B cell (primary cell): ENCODE data around the gene ZNF429. TPM values are rescaled to one million over a fixed set of nuclear protein-coding genes. Genes with fewer than 3 reads are reported as not detected.

Experiments
- ATAC-seq: fragments of 200-7000 bp; cut with Tn5 transposase; one replicate; pipeline ENCODE4 v1.10.0; 2021; ENCODE audit warnings: low read depth, mild to moderate bottlenecking, moderate number of reproducible peaks, moderate library complexity
- CTCF ChIA-PET: fragments of 350-600 bp; sonication (Branson Sonifier 250); formaldehyde crosslinking; loops from one replicate; lab custom pipeline; 2021; ENCODE audit warnings: antibody characterized with exemption, inconsistent platforms; lab: Charles Lee
- POLR2A ChIA-PET: fragments of 350-600 bp; sonication (Branson Sonifier 250); formaldehyde crosslinking; loops from one replicate; lab custom pipeline; 2021; ENCODE audit warnings: antibody characterized with exemption; lab: Charles Lee
- DNase-seq: peaks from one replicate; pipeline ENCODE4 v3.0.0; 2013
- H2AFZ ChIP-seq: 2 replicates; pipeline ENCODE4 v1.6.1; 2012; ENCODE audit warnings: mild to moderate bottlenecking, low read depth, low read length; ENCODE audit not compliant: insufficient read depth, poor library complexity, severe bottlenecking
- H3K27ac ChIP-seq, 2 donors: 1 replicate in 1 of 2; 2 replicates in 1 of 2; pipeline ENCODE4 v1.5.1; 2012 to 2013; ENCODE audit warnings: low read length in 2 of 2, mild to moderate bottlenecking in 2 of 2, moderate library complexity in 1 of 2
- H3K27me3 ChIP-seq, 4 experiments: fragments of 200-600 bp in 1 of 4; sonication (generic) in 1 of 4; replicated peaks in 1 of 4; 1 replicate in 2 of 4; 2 replicates in 2 of 4; pipeline versions ENCODE4 v1.6.1 to v1.7.0; 2013 to 2016; ENCODE audit warnings: low read length in 3 of 4, mild to moderate bottlenecking in 2 of 4, mixed read lengths in 1 of 4, moderate library complexity in 1 of 4; ENCODE audit not compliant: insufficient read depth in 4 of 4, control insufficient read depth in 3 of 4; ENCODE audit errors: control extremely low read depth in 1 of 4
- H3K36me3 ChIP-seq, 2 experiments: replicated peaks in 1 of 2; 1 replicate in 1 of 2; 2 replicates in 1 of 2; pipeline versions ENCODE4 v1.6.1 to v1.7.1; 2013; ENCODE audit warnings: low read length in 1 of 2; ENCODE audit not compliant: insufficient read depth in 2 of 2, control insufficient read depth in 1 of 2; ENCODE audit errors: control extremely low read depth in 1 of 2, extremely low read depth in 1 of 2
- H3K4me1 ChIP-seq, 2 donors: fragments of 200-600 bp in 1 of 2; sonication (generic) in 1 of 2; 1 replicate in 1 of 2; 2 replicates in 1 of 2; pipeline versions ENCODE4 v1.5.1 to v1.6.1; 2013 to 2017; ENCODE audit warnings: low read length in 2 of 2; ENCODE audit not compliant: control insufficient read depth in 2 of 2, insufficient read depth in 2 of 2
- H3K4me2 ChIP-seq: replicated peaks from 2 replicates; pipeline ENCODE3; 2012; ENCODE audit warnings: mild to moderate bottlenecking, low read depth, low read length; ENCODE audit not compliant: poor library complexity, severe bottlenecking
- H3K4me3 ChIP-seq, 5 experiments: fragments of 200-600 bp in 1 of 5; sonication (generic) in 1 of 5; 1 replicate in 3 of 5; 2 replicates in 2 of 5; pipeline versions ENCODE4 v1.5.1 to v1.7.0; 2011 to 2016; ENCODE audit warnings: low read length in 4 of 5, mild to moderate bottlenecking in 4 of 5, low read depth in 2 of 5, control low read depth in 1 of 5, moderate library complexity in 1 of 5; ENCODE audit not compliant: insufficient read depth in 1 of 5; ENCODE audit errors: control extremely low read depth in 1 of 5, extremely low read depth in 1 of 5
- H3K79me2 ChIP-seq: fragments of 200-600 bp; sonication (generic); one replicate; pipeline ENCODE4 v1.6.0; 2016; ENCODE audit warnings: low read length; ENCODE audit not compliant: control insufficient read depth, insufficient read depth
- H3K9ac ChIP-seq: fragments of 200-600 bp; sonication (generic); 2 replicates; pipeline ENCODE4 v1.6.1; 2017; ENCODE audit warnings: mild to moderate bottlenecking, low read length, moderate library complexity
- H3K9me3 ChIP-seq, 3 donors: one replicate each; pipeline versions ENCODE4 v1.6.1 to v1.7.1; 2013; ENCODE audit warnings: low read length in 2 of 3; ENCODE audit not compliant: control insufficient read depth in 2 of 3, insufficient read depth in 1 of 3; ENCODE audit errors: control extremely low read depth in 1 of 3
- H4K20me1 ChIP-seq: 2 replicates; pipeline ENCODE4 v1.6.0; 2012; ENCODE audit warnings: mild to moderate bottlenecking, low read length; ENCODE audit not compliant: insufficient read depth, control insufficient read depth, poor library complexity, severe bottlenecking
- H3K27ac Mint-ChIP-seq: one replicate; pipeline ENCODE4 v1.8.0; 2021; ENCODE audit warnings: mixed read lengths
- H3K27me3 Mint-ChIP-seq: one replicate; pipeline ENCODE4 v1.8.0; 2021; ENCODE audit warnings: mixed read lengths
- H3K4me1 Mint-ChIP-seq: one replicate; pipeline ENCODE4 v1.8.0; 2021; ENCODE audit warnings: mixed read lengths
- H3K4me3 Mint-ChIP-seq: one replicate; pipeline ENCODE4 v1.8.0; 2021; ENCODE audit warnings: mixed read lengths
- H3K9me3 Mint-ChIP-seq: one replicate; pipeline ENCODE4 v1.8.0; 2022; ENCODE audit warnings: mixed read lengths; ENCODE audit not compliant: insufficient read depth
- EZH2 ChIP-seq: IDR thresholded peaks from 2 replicates; pipeline ENCODE4 v1.6.1; 2012; ENCODE audit warnings: borderline replicate concordance, low read depth, mild to moderate bottlenecking, moderate library complexity, low read length; ENCODE audit not compliant: insufficient read depth, poor library complexity, severe bottlenecking
- WGBS: methylation state at CpG from one replicate; pipeline ENCODE4 v1.1.5; 2013; ENCODE audit warnings: missing lambda C conversion rate; ENCODE audit not compliant: insufficient coverage; 5-methylcytosine and 5-hydroxymethylcytosine counted together
- intact Hi-C: fragments of 100-400 bp; cut with micrococcal nuclease; formaldehyde crosslinking; loops from one replicate; pipeline ENCODE4 v1.10.0; 2022
- polyA plus RNA-seq: library from polyadenylated mRNA; depleted of rRNA; stranded (reverse); fragments of >200 nt; gene quantifications from 2 replicates; pipeline ENCODE4 v1.2.3, GENCODE V29; 2012
- total RNA-seq, 2 donors: library from RNA; stranded (reverse); fragments of 120-200 nt in 1 of 2; gene quantifications; 1 replicate in 1 of 2; 2 replicates in 1 of 2; pipeline versions ENCODE4 v1.2.3 to v1.2.4, GENCODE V29; 2013 to 2022
- TF ChIP-seq, protein P1 (sequence below): fragments of 200-600 bp; IDR thresholded peaks from one replicate; pipeline ENCODE4 v1.8.0; 2022; ENCODE audit warnings: antibody characterized with exemption, mild to moderate bottlenecking

Gene ZNF429
- total and polyA plus RNA-seq, 2 donors (not counting 1 experiment from before 2014, with no cell fraction given): 15.8 to 23.2 TPM

DNA sequence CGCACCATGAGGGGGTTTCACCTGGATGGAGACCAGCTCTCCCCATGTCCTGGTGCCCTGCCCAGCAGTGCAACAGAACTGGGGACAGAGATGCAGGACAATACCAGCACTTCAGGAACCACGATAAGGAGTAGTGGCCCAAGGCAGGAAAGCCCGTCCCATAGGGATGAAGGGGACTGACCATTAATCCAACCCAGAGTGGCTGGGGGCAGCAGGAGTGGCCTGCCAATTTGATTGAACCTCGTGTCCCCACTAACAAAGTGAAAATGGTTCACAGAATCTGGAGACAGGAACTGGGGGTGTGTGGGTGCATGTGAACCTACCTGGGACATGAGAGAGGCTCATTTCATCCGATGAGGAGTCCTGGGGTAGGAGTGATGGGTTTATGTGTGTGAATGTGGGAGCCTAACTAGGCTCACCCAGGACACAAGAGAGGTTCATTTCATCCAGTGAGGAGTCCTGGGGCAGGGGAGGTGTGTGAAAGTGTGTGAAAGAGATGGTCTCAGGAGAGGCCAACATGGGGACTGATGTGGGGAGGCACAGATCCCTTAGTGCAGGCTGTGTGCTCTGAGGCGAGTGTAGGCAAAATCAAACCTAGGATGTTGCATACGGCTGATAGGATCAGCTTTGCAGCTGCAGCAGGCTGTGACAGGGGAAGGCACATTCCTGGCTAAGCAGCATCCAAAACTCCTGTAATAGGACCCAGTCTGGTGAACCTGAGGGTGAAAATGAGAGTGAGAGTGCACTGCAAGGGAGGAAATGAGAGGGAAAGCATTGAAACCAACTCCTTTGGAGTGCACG is 98.2 kb downstream of the ZNF429 start:
- H3K79me2 ChIP-seq: no peaks in the 10 kb centered on the region
- Mint-ChIP-seq H3K4me3 (peak overlapping the region; percentile 93), H3K27me3 (no peaks in the 10 kb centered on the region), H3K9me3 (no peaks in the 10 kb centered on the region), H3K27ac (peak overlapping the region; percentile 33), H3K4me1 (peaks cover 19% of the 10 kb centered on the region)
- no peaks in the 10 kb centered on the region for H3K36me3 ChIP-seq
- no peaks in the 10 kb centered on the region for H4K20me1 ChIP-seq
- ChIA-PET CTCF (no interaction called here), POLR2A (no interaction called here)
- TF ChIP-seq, protein P1, sequence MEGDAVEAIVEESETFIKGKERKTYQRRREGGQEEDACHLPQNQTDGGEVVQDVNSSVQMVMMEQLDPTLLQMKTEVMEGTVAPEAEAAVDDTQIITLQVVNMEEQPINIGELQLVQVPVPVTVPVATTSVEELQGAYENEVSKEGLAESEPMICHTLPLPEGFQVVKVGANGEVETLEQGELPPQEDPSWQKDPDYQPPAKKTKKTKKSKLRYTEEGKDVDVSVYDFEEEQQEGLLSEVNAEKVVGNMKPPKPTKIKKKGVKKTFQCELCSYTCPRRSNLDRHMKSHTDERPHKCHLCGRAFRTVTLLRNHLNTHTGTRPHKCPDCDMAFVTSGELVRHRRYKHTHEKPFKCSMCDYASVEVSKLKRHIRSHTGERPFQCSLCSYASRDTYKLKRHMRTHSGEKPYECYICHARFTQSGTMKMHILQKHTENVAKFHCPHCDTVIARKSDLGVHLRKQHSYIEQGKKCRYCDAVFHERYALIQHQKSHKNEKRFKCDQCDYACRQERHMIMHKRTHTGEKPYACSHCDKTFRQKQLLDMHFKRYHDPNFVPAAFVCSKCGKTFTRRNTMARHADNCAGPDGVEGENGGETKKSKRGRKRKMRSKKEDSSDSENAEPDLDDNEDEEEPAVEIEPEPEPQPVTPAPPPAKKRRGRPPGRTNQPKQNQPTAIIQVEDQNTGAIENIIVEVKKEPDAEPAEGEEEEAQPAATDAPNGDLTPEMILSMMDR: no peak
- no peak for TF ChIP-seq EZH2
- no peak for ATAC-seq
- H3K27me3 ChIP-seq: peaks cover 0 to 3% (median 0%) of the 10 kb centered on the region in 4 experiments
- H3K4me1 ChIP-seq: peaks cover 6 to 14% of the 10 kb centered on the region in 2 donors
- H3K4me3 ChIP-seq: peak overlapping the region in 3 of 5 experiments; percentile 52 to 73 (median 67)
- H2AFZ ChIP-seq: peak overlapping the region; percentile 78
- H3K4me2 ChIP-seq: peak overlapping the region; percentile 77
- intact Hi-C loops: no loop called here
- DNase-seq: no peak
- H3K9ac ChIP-seq: peak overlapping the region; percentile 80
- H3K27ac ChIP-seq: no peak overlapping the region
- WGBS: 76% methylated on average over 8 of the region's 8 CpGs
- peaks cover 0 to 7% (median 0%) of the 10 kb centered on the region in 3 donors for H3K9me3 ChIP-seq

DNA sequence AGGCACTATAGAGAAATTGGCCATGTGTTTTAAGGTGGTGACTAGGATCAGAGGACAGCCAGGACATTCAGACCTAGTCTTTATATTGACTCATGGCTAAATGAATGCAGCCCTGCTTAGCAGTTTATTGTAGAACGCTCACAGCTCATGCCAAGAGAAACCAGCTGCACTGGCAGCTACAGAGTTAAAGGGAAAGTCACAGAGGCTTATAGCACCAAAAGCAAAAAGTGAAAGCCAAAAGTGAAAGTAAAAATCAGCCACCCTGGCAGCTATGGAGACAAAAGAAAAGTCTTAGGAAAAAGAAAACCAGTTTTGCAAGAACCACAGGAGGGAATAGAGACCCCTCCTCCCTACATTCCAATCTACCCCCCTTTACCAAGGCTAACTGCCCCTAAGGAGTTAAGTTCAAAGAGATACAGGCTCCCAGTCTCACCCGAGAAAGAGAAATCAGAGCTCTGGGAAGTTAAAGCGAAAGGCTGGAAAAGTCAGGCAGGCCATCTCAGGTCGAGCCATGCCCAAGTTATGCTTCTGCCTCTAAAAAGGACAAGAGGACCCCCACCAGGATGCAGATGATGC is 99.0 kb downstream of the ZNF429 start:
- intact Hi-C loops: no loop called here
- POLR2A ChIA-PET: interaction anchor here (0.5 kb wide), 1 partner anchor 38 kb away, joined by 3 read pairs; no protein-coding TSS in a partner anchor
- peak overlapping the region; percentile 93 for H3K4me3 Mint-ChIP-seq
- no peaks in the 10 kb centered on the region for H3K9me3 Mint-ChIP-seq
- no peaks in the 10 kb centered on the region for H3K79me2 ChIP-seq
- peak overlapping the region; percentile 86 for H3K27ac Mint-ChIP-seq
- TF ChIP-seq, protein P1: no peak
- no peak for TF ChIP-seq EZH2
- peak overlapping the region; percentile 33 to 73 (median 52) for H3K4me3 ChIP-seq
- WGBS: 13% methylated on average over 4 of the region's 4 CpGs
- peaks cover 6 to 14% of the 10 kb centered on the region in 2 donors for H3K4me1 ChIP-seq
- H3K27ac ChIP-seq: peak overlapping the region in 1 of 2 donors; percentile 75
- no peaks in the 10 kb centered on the region for H3K36me3 ChIP-seq
- H3K4me2 ChIP-seq: peak overlapping the region; percentile 77
- H2AFZ ChIP-seq: peak overlapping the region; percentile 78
- H3K4me1 Mint-ChIP-seq: peaks cover 19% of the 10 kb centered on the region
- DNase-seq (peak; percentile 36), ATAC-seq (no peak)
- no peaks in the 10 kb centered on the region for H3K27me3 ChIP-seq
- CTCF ChIA-PET: no interaction called here
- H3K9me3 ChIP-seq: peaks cover 0 to 7% (median 1%) of the 10 kb centered on the region in 3 donors
- H4K20me1 ChIP-seq: no peaks in the 10 kb centered on the region
- peak overlapping the region; percentile 80 for H3K9ac ChIP-seq
- H3K27me3 Mint-ChIP-seq: no peaks in the 10 kb centered on the region
